Measurements from ENCODE around the gene WRAP53.

WRAP53 gene

GRCh38 chr17:7677388-7678067 is 10.7 kb upstream of the WRAP53 start:
- no peak for TF ChIP-seq CTCF (IDR thresholded peaks at IDR 0.05; ENCODE audit: low read depth, low read length, missing control alignments)
- in situ Hi-C loops (cut with HindIII; ENCODE audit: low sequenced_read_pairs) = no loop called here
- no peak overlapping the region for H3K4me3 ChIP-seq (ENCODE audit: low read depth, low read length)
- DNase-seq (ENCODE audit: low read depth) = no peak

DNA sequence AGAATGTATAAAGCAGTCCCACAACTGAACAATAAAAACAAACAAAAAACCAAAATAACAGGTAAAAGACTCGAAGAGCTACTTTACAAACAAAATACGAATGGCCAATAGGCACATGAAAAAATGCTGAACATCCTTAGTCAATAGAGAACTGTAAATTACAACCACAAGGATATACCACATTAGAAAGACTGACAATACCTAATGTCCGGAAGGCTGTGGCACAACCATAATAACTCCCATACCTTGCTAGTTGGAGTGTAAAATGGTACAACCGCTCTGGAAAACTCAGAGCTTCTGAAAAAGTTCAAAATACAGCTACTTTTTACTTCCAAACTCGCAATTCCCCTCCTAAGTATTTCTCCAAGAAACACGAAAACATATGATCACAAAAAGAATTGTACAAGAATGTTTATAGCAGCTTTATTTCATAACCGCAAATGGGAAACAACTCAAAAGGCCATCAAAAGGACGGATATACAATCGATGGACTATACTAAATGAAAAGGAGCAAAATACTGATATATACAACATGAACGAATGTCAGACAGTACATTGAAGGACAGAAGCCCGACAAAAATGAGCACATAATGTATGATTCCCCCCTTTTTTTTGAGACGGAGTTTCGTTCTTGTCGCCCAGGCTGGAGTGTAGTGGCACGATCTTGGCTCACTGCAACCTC is 3.3 kb upstream of the WRAP53 start:
- in situ Hi-C loops (cut with HindIII; ENCODE audit: low sequenced_read_pairs) = no loop called here
- no peak for DNase-seq (ENCODE audit: low read depth)
- H3K4me3 ChIP-seq (ENCODE audit: low read depth, low read length) = peak overlapping the region; percentile 59
- no peak for TF ChIP-seq CTCF (IDR thresholded peaks at IDR 0.05; ENCODE audit: low read depth, low read length, missing control alignments)

- in situ Hi-C loops (cut with HindIII; ENCODE audit: low sequenced_read_pairs) = no loop called here
- no peak for TF ChIP-seq CTCF (IDR thresholded peaks at IDR 0.05; ENCODE audit: low read depth, low read length, missing control alignments)
- DNase-seq (ENCODE audit: low read depth) = peak; percentile 82
- H3K4me3 ChIP-seq (ENCODE audit: low read depth, low read length) = peak overlapping the region; percentile 59
Observed at GRCh38 chr17:7685533-7686221, 2.6 kb upstream of the WRAP53 start.

DNA sequence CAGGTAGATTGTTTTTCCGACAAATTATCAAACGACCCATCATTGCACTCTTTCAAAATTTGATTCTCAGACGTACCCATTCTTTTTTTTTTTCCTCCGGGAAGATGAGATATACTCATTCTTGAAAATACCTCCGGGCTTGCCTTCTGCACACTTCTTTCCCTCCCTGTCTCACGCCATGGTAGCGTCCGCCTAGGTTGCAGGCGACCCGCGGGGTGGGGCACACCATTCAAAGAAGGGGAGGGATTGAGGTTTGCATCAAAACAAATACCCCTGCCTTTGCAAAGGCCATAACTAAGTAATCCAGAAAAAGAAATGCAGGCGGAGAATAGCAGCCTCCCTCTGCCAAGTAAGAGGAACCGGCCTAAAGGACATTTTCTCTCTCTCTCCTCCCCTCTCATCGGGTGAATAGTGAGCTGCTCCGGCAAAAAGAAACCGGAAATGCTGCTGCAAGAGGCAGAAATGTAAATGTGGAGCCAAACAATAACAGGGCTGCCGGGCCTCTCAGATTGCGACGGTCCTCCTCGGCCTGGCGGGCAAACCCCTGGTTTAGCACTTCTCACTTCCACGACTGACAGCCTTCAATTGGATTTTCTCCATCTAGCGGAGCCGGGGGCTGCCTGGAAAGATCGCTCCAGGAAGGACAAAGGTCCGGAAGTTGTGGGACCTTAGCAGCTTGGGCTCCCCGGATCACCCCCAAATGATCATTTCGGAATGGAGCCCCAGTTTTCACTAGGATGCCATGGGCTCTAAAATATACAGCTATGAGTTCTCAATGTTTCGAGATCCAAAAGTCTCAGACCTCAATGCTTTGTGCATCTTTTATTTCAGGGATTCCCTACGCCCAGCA is 1.8 kb upstream of the WRAP53 start:
- no peak for TF ChIP-seq CTCF (IDR thresholded peaks at IDR 0.05; ENCODE audit: low read depth, low read length, missing control alignments)
- in situ Hi-C loops (cut with HindIII; ENCODE audit: low sequenced_read_pairs) = no loop called here
- DNase-seq (ENCODE audit: low read depth) = no peak
- peak overlapping the region; percentile 59 for H3K4me3 ChIP-seq (ENCODE audit: low read depth, low read length)

- no peak for TF ChIP-seq CTCF (IDR thresholded peaks at IDR 0.05; ENCODE audit: low read depth, low read length, missing control alignments)
- peak within 1 kb of the TSS; percentile 60 for H3K4me3 ChIP-seq (ENCODE audit: low read depth, low read length)
- in situ Hi-C loops (cut with HindIII; ENCODE audit: low sequenced_read_pairs) = no loop called here
- peak; percentile 81 for DNase-seq (ENCODE audit: low read depth)
Observed at GRCh38 chr17:7687072-7687907, 987 bp upstream of the WRAP53 start, which contains the start of gene TP53. Gene TP53, minus strand, starts transcription at chr17:7687490. Its CDS starts 10,896 bp downstream, at chr17:7676594.

Data from astrocyte of the cerebellum (primary cell).